NCI-H1105 (cell line): ENCODE results near the gene ADCK1.
"Not testable (repeated sequence)": the region's sequence is repeated elsewhere in the genome, so short reads cannot be mapped to it uniquely, and the experiment has no call there.

Experiments used
- DNase-seq: peaks from one replicate; lab custom pipeline; 2025; lab: John Stamatoyannopoulos, UW

ADCK1 gene

GRCh38 chr14:77808250-77808649, 8.3 kb downstream of the ADCK1 start:
- DNase-seq: no peak

DNA sequence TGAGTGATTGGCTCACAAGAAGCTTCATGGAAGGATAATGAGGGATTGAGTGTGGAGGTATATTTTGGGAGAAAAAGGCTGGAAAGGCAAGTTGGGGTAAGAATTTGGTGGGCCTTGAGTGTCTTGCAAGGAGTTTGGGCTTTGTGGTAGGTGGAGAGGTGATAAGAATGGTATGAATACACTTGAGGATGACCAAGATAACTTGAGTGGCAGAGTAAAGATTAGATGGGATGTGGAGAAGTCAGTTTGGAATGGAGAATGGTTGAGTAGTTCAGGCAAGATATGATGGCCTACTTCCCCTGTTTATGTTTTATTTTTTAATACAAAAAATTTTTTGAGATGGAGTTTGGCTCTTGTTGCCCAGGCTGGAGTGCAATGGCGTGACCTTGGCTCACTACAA, 9.1 kb downstream of the ADCK1 start:
- DNase-seq: no peak

DNA sequence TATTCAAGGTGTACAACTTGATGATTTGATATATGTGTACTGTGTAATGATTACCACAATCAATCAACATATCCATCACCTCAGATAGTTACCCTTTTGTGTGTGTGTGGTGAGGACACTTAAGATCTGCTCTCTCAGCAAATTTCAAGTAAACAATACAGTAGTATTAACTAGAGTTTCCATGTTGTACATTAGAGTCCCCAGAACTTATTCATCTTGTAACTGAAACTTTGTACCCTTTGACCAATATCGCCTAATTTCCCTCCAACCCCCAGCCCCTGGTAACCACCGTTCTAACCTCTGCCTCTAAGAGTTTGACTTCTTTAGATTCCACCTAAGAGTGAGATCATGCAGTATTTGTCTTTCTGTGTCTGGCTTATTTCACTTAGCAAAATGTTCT, 12.1 kb downstream of the ADCK1 start:
- no peak for DNase-seq

- not testable (repeated sequence) for DNase-seq
Observed at GRCh38 chr14:77812682-77813081, 12.8 kb downstream of the ADCK1 start.

DNA sequence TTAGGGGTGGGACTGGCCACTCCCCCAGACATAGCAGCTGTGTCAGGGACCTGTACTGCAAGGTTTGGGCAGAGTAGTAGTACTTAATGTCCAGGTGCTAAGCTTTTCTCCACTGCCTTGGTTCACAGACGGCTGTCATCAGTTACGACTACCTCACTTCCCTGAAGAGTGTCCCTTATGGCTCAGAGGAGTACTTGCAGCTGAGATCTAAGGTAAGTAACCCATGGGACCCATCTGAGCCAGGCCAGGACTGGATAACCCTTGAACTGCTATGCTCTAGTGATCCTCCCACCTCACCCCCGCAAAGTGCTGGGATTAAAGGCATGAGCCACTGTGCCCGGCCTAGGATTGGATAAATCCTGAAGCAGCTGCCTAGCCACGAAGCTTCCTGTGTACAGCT, 22.4 kb downstream of the ADCK1 start:
- DNase-seq: no peak

DNA sequence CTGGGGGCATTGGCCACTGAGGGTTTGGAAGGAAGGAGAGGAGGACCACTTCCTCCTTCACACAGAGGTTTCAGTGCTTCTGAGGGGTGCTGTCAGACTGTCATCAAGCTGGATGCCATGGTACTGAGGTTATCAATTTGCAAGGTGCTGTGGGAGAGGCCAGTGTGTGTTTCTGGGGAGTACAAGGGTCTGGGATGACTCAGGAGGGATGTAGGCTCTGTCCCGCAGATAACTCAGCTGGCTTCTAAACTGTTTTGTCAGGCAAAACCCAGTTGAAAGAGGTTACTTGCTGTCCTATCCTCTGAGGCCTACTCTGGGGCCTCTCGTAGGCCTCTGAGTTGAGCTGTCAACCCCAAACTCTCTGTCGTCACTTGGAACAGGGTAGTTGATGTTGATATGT, 22.8 kb downstream of the ADCK1 start:
- no peak for DNase-seq

DNA sequence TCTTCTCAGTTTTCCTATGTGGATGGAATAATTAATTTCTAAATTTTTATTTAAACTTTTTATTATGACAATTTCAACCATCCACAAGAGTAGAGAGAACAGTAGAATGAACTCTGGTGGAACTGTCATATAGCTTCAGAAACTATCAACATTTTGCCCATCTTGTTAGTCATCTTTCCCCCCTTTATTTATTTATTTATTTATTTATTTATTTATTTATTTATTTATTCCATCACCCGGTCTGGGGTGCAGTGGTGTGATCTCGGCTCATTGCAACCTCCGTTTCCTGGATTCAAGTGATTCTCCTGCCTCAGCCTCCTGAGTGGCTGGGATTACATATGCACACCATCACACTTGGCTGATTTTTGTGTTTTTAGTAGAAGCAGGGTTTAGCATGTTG, 23.5 kb downstream of the ADCK1 start:
- DNase-seq: no peak

DNA sequence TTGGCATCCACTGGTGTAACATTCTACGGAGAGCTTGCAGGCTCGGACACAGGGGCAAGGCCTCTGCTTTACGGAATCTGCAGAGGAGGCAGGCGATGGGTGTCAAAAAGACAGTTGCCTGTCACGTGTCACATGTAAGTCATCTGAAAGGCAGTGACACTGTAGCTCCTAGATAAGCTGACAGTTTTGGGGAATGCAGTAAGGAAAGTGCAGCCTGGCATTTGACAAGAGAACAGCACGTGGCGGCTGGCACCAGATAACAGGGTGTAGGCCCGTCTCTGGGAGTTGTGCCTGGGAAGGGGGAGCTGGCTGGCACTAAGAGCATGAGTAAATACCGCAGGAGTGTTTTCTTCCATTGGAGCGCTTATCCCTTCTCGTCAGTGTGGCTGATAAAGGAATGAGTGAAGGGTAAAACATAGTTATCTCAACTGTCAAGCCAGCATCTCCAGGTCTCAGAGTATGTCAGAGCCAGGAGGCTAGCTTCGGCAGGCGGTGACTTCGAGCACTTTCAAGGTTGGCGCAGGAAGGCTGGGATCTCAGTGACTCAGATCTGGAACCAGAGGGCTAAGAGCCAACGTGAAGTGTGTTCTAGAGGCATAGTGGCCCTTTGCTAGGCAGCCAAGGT, 26.1 kb downstream of the ADCK1 start:
- no peak for DNase-seq

GRCh38 chr14:77830692-77831091, 30.8 kb downstream of the ADCK1 start:
- no peak for DNase-seq

DNA sequence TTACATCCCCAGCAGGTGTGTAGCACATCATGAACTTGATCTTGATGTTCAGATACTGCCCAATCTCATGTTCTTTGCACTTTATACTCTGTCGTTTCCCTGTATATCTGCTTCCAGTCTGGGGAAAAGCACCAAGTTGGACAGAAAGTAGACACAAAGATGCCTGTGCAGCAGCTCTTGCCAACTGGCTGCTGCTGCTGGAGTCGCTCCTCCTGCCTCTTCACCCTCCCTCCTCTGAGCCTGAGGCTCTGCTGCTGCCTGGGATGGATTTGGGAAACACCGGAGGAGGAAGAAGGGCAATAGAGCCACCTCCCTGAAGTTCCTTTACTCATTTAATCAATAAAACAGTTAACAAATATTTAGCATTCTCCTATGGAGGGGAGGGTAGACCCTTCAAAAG, 32.4 kb downstream of the ADCK1 start:
- DNase-seq: no peak

- DNase-seq: no peak
Observed at GRCh38 chr14:77837926-77838325, 38.0 kb downstream of the ADCK1 start.

DNA sequence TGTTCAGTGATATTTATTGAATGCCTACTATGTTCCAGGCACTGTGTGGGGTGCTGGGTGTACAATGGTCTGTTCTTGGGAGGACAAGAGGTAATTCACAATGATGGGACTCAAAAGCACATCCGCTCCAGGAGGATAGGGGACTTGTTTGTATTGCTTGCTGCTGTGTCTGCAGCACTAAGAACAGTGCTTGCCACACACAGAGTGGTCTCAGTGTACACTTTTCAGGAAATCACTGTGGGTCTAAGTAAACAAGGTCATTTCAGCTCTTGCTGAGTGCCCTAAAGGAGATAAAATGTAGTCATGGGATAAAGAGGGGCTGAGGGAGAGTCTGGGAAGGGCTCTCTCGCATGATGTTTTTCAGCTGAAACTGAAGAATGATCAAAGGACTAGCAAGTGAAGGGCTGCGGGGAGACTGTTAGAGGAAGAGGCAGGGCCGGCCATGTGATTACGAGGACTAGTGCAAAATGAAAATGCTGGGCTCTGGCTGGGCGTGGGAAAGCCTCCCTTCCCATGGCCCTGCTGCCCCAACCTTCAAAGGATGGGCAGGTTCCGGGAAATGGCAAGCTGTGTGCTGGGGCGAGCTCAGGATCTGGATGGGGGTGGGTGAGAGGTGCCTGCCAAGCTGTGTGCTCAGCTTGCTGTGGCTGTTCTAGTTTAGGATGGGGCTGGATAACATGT, 39.1 kb downstream of the ADCK1 start:
- no peak for DNase-seq

GRCh38 chr14:77843195-77843594, 43.3 kb downstream of the ADCK1 start:
- no peak for DNase-seq

- no peak for DNase-seq
Observed at GRCh38 chr14:77843651-77844050, 43.7 kb downstream of the ADCK1 start.

DNA sequence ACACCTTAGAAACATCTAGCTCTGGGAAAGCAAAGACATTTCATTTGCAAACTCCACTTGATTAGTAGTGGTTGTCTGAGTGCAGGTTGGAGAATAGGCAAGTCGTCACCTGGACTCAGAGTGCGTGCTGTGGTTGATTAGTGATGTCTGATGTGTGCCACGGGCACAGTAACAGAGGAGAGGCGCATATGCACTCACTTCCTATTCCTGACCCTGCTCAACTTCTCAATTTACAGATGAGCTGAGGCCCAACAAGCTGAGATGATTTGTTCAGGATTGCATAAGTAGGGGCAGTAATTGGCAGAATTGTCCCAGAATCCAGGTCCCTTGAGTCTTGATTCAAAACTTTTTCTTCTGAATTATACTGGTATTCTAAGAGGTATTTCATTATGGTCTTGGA, 44.9 kb downstream of the ADCK1 start:
- no peak for DNase-seq

DNA sequence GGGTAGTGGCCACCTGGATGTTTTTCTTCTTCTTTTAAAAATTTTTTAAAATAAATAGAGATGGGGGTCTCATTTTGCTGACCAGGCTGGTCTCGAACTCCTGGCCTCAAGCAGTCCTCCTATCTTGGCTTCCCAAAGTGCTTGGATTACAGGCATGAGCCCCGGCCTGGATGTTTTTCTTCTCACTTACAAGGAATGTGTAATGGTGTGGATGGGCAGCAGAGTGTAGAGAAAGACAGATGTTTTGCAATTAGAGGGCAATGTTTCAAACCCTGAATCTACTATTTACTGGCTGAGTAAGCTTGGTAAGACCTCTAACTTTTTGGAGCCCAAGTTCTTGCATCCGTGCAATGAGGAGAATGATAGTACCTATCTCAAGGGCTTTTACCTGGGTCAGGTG, 48.1 kb downstream of the ADCK1 start:
- no peak for DNase-seq

DNA sequence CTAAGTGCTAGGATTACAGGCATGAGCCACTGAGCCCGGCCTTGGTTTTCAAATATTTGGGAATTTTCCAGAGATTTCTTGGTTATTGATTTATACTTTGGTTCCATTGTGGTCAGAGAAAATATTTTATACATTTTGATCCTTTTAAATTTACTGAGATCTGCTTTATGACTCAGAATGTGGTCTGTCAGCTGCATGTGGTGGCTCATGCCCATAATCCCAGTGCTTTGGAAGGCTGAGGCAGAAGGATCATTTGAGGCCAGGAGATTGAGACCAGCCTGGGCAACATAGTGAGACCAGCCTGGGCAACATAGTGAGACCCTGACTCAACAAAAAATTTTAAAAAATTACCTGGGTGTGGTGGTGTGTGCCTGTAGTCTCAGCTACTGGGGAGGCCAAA, 49.8 kb downstream of the ADCK1 start:
- DNase-seq: no peak

- DNase-seq: no peak
Observed at GRCh38 chr14:77853919-77854318, 54.0 kb downstream of the ADCK1 start.

- DNase-seq: no peak
Observed at GRCh38 chr14:77856941-77857340, 57.0 kb downstream of the ADCK1 start.

- DNase-seq: no peak
Observed at GRCh38 chr14:77859934-77860570, 60.1 kb downstream of the ADCK1 start.

DNA sequence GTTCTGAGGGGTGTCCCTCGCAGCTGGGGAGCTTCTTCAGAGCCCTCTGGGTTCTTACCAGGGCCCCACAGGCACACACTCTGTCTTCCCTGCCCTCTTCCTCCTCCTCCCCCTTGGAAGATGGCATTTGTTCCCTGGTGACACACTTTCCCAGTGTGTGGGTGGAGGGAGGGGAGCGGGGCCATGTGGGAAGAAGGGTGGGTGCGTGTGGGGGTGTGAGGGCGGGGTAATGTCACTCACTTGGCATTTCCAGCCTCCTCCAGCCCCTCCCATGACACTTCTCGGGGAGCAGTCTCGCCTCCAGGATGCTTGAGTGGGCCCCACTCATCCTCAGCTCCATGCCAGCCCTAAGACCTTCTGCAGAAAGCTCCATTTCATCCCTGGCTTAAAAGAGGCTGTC, 61.3 kb downstream of the ADCK1 start:
- DNase-seq: no peak

DNA sequence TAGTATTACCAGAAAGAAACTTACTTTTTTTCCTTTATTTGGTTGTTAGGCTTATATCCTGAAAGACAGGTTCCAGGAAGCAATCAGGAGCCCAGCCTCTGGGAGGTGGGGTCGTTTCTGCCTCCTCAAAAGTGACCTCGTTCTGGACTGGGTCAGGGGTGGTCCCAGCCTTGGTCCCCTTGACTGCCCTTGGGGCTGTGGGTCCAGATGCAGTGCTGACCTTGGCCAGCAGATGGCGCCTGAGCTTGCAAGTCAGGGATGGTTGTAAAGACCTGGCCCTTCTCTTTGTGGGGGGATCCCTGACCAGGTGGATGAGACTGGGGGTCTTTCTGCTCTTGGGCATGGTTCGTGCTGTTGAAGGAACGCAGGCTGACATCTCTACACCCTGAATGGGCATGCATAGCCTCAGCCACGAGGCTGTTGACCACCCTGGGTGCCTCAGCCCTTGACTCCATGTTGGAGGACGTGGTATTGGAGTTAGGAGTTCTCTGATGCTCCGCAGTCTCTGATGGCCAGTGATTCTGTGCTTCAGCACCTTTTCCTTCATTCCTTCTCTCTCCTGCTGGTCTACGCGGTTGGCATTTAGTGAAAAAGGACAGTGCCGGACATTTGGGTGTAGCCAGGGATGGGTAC, 62.4 kb downstream of the ADCK1 start:
- peak; percentile 36 for DNase-seq

GRCh38 chr14:77864085-77864484, 64.2 kb downstream of the ADCK1 start:
- DNase-seq: no peak
